ENCODE data around the gene ZNF132. TPM values are rescaled to one million over a fixed set of nuclear protein-coding genes. Genes with fewer than 3 reads are reported as not detected.

The ZNF132 gene
- total RNA-seq, 1 experiment from 2014 or later: 2.6 TPM

DNA sequence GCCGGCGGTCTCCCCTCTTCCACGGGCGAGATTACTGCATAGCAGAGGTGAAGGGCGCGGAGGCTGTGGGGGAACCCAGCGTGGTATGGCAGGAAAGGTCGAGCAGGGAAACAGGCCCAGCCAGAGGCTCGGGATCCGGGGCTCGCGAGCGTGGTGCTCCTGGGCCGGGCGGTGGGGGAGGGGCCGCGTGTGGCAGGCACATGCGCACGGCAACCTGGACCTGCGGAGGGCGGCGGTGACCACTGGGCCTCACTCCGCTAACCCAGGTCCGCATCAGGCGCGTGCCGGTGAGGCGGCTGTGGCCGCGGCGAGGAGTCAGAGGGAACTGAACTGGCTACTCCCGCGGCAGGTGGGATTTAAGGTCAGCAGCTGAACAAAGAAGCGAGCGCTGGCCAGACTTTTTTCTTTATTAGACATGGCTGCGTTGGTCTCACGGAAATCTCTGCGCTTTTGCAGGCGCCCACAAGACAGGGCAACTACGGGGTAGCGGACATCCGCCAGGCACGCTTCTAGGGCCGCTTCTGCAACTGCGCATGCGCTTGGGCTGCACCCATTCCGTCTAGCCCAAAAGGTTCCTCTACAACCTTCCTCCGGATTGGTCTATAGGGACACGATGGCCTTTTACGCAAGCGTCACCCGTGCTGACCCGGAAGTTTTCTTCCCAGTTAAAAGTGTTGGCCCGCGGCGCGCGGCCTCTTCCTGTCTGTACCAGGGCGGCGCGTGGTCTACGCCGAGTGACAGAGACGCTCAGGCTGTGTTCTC is 53.2 kb downstream of the ZNF132 start, which contains the start of gene RPS5 (continued):
- TF ChIP-seq, protein P1, sequence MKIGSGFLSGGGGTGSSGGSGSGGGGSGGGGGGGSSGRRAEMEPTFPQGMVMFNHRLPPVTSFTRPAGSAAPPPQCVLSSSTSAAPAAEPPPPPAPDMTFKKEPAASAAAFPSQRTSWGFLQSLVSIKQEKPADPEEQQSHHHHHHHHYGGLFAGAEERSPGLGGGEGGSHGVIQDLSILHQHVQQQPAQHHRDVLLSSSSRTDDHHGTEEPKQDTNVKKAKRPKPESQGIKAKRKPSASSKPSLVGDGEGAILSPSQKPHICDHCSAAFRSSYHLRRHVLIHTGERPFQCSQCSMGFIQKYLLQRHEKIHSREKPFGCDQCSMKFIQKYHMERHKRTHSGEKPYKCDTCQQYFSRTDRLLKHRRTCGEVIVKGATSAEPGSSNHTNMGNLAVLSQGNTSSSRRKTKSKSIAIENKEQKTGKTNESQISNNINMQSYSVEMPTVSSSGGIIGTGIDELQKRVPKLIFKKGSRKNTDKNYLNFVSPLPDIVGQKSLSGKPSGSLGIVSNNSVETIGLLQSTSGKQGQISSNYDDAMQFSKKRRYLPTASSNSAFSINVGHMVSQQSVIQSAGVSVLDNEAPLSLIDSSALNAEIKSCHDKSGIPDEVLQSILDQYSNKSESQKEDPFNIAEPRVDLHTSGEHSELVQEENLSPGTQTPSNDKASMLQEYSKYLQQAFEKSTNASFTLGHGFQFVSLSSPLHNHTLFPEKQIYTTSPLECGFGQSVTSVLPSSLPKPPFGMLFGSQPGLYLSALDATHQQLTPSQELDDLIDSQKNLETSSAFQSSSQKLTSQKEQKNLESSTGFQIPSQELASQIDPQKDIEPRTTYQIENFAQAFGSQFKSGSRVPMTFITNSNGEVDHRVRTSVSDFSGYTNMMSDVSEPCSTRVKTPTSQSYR (CRISPR knock-in tag; IDR thresholded peaks at IDR 0.05): peak; percentile 98
- TF ChIP-seq HMGA2 (CRISPR knock-in tag; IDR thresholded peaks at IDR 0.05) (no peak), GABPB1 (CRISPR knock-in tag; IDR thresholded peaks at IDR 0.05) (peak; percentile 26), RELA (CRISPR knock-in tag; IDR thresholded peaks at IDR 0.05; ENCODE audit: borderline replicate concordance) (peak; percentile 59; the same call in 1 of the 2 replicates), ZNF671 (CRISPR knock-in tag; IDR thresholded peaks at IDR 0.05) (no peak), TP53 (CRISPR knock-in tag; IDR thresholded peaks at IDR 0.05) (no peak), ZNF121 (CRISPR knock-in tag; IDR thresholded peaks at IDR 0.05) (no peak), TEAD1 (CRISPR knock-in tag; IDR thresholded peaks at IDR 0.05) (no peak; the same call in 1 of the 2 replicates), SOX15 (CRISPR knock-in tag; IDR thresholded peaks at IDR 0.05) (no peak), EMX1 (CRISPR knock-in tag; IDR thresholded peaks at IDR 0.05) (no peak), FOXP1 (CRISPR knock-in tag; IDR thresholded peaks at IDR 0.05; ENCODE audit: borderline replicate concordance) (peak; percentile 86), ELF4 (CRISPR knock-in tag; IDR thresholded peaks at IDR 0.05; ENCODE audit: low read depth) (0 out of 2 replicates have a peak, but pooled peaks have one; percentile 31), NR2C2 (CRISPR knock-in tag; IDR thresholded peaks at IDR 0.05) (peak; percentile 97), TCF7 (CRISPR knock-in tag; IDR thresholded peaks at IDR 0.05; ENCODE audit: low read depth) (0 out of 2 replicates have a peak, but pooled peaks have one; percentile 15), MYBL2 (CRISPR knock-in tag; IDR thresholded peaks at IDR 0.05) (peak; percentile 38), ZNF396 (CRISPR knock-in tag; IDR thresholded peaks at IDR 0.05; ENCODE audit: borderline replicate concordance) (no peak), SP1 (CRISPR knock-in tag; conservative IDR thresholded peaks at IDR 0.05) (peak; percentile 85), FOXK1 (CRISPR knock-in tag; IDR thresholded peaks at IDR 0.05) (peak; percentile 83)
- TF ChIP-seq, protein P2, sequence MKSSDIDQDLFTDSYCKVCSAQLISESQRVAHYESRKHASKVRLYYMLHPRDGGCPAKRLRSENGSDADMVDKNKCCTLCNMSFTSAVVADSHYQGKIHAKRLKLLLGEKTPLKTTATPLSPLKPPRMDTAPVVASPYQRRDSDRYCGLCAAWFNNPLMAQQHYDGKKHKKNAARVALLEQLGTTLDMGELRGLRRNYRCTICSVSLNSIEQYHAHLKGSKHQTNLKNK (CRISPR knock-in tag; IDR thresholded peaks at IDR 0.05): no peak
- TF ChIP-seq, protein P3, sequence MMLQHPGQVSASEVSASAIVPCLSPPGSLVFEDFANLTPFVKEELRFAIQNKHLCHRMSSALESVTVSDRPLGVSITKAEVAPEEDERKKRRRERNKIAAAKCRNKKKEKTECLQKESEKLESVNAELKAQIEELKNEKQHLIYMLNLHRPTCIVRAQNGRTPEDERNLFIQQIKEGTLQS (CRISPR knock-in tag; conservative IDR thresholded peaks at IDR 0.05): no peak

DNA sequence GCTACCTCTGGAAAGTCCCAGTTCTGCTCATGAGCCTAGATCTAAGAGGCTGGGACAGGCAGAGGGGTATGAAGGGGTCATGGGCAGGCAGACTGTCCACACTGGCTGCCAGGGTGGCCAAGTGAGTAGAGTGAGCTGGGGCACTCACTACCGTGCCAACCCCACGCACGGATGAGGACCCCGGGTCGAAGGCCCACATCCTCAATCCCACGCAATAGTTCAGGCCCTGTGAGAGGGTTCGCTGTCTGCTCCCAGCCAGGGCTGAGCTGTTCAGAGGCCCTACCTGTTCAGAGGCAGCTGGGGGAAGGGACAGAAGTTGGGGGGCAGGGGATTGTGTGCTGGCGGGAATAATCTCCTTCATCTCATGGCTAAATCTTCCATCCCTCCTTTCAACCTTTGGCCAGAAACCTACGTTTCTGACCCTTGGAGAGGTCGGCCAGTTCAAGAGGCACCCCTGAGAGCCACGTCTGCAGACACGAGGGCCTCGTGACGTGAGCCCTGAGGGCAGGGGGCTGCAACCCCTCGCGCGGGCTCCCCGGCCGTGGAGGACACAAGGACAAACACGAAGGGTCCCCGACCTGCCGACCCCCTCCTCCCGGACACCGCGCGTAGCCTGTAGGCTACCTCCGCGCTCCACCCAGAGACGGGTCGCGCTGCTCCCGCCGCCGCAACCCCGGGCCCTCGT is 53.9 kb downstream of the ZNF132 start:
- peak overlapping the region; percentile 92 for H3K27ac Mint-ChIP-seq
- CTCF ChIA-PET: interaction anchor here (0.6 kb wide), 1 partner anchor 98 kb away, joined by 4 read pairs; no protein-coding TSS in a partner anchor
- POLR2A ChIA-PET: interaction anchor here (0.6 to 0.8 kb wide), 2 partner anchors 23 to 189 kb away, joined by 3 to 4 read pairs; partner anchors contain the start of gene ZNF497
- 0 out of 2 replicates have a peak, but pooled peaks have one; percentile 8 for TF ChIP-seq ZNF416 (CRISPR knock-in tag; IDR thresholded peaks at IDR 0.05)
- TF ChIP-seq ZNF232 (CRISPR knock-in tag; IDR thresholded peaks at IDR 0.05): peak; percentile 65; the same call in 1 of the 2 replicates
- TF ChIP-seq, protein P4, sequence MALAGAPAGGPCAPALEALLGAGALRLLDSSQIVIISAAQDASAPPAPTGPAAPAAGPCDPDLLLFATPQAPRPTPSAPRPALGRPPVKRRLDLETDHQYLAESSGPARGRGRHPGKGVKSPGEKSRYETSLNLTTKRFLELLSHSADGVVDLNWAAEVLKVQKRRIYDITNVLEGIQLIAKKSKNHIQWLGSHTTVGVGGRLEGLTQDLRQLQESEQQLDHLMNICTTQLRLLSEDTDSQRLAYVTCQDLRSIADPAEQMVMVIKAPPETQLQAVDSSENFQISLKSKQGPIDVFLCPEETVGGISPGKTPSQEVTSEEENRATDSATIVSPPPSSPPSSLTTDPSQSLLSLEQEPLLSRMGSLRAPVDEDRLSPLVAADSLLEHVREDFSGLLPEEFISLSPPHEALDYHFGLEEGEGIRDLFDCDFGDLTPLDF (CRISPR knock-in tag; IDR thresholded peaks at IDR 0.05): no peak
- TF ChIP-seq, protein P5, sequence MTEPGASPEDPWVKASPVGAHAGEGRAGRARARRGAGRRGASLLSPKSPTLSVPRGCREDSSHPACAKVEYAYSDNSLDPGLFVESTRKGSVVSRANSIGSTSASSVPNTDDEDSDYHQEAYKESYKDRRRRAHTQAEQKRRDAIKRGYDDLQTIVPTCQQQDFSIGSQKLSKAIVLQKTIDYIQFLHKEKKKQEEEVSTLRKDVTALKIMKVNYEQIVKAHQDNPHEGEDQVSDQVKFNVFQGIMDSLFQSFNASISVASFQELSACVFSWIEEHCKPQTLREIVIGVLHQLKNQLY (CRISPR knock-in tag; IDR thresholded peaks at IDR 0.05): 0 out of 2 replicates have a peak, but pooled peaks have one; percentile 41
- H3K4me1 Mint-ChIP-seq: peaks cover 22% of the 10 kb centered on the region
- no peaks in the 10 kb centered on the region for H3K27me3 Mint-ChIP-seq (ENCODE audit: low read depth)
- H3K36me3 Mint-ChIP-seq: peaks cover 32% of the 10 kb centered on the region
- no peaks in the 10 kb centered on the region for H3K9me3 Mint-ChIP-seq
- no peak for DNase-seq (ENCODE audit: low spot score)
- peak overlapping the region; percentile 96 for H3K4me3 Mint-ChIP-seq
- ATAC-seq: peak; percentile 1; the same call in 1 of the 2 replicates
